ENCODE data around the gene SLC2A4RG.

GRCh38 chr20:63701329-63702035 is 38.1 kb upstream of the SLC2A4RG start:
- TF ChIP-seq EZH2 (IDR thresholded peaks at IDR 0.05): no peak
- TF ChIP-seq POLR2AphosphoS5 (IDR thresholded peaks at IDR 0.05; ENCODE audit: borderline replicate concordance, low read depth, low read length): no peak; the same call in 1 of the 2 replicates
- no peak for TF ChIP-seq FOXP2 (optimal IDR thresholded peaks at IDR 0.05; ENCODE audit: control extremely low read depth, extremely low read length, insufficient read depth)

Data from SK-N-MC (cell line).